HEK293 (cell line): ENCODE results near the gene ATP5ME.

Experiments used
- CTCF ChIP-seq: fragments of 450-650 bp; formaldehyde crosslinking; IDR thresholded peaks from 2 replicates; pipeline ENCODE4 v1.5.1; 2016; ENCODE audit warnings: missing biosample characterization, missing genetic modification characterization
- ELK4 ChIP-seq: IDR thresholded peaks from 2 replicates; pipeline ENCODE4 v1.6.1; 2011; ENCODE audit warnings: mild to moderate bottlenecking, low read depth, low read length, borderline replicate concordance
- GLI4 ChIP-seq: fragments of 450-650 bp; formaldehyde crosslinking; IDR thresholded peaks from 2 replicates; pipeline ENCODE4 v1.5.1; 2016; ENCODE audit warnings: missing biosample characterization, missing genetic modification characterization
- SP2 ChIP-seq: fragments of 450-650 bp; formaldehyde crosslinking; IDR thresholded peaks from 2 replicates; pipeline ENCODE4 v1.5.1; 2016; ENCODE audit warnings: missing biosample characterization, missing genetic modification characterization
- ZBTB1 ChIP-seq: fragments of 450-650 bp; formaldehyde crosslinking; IDR thresholded peaks from 2 replicates; pipeline ENCODE4 v1.5.1; 2016; ENCODE audit warnings: missing biosample characterization, missing genetic modification characterization
- ZBTB17 ChIP-seq: fragments of 450-650 bp; formaldehyde crosslinking; IDR thresholded peaks from 2 replicates; pipeline ENCODE4 v1.5.1; 2016; ENCODE audit warnings: missing biosample characterization, missing genetic modification characterization
- ZBTB20 ChIP-seq: fragments of 450-650 bp; formaldehyde crosslinking; IDR thresholded peaks from 2 replicates; pipeline ENCODE4 v1.5.1; 2016; ENCODE audit warnings: missing biosample characterization, missing genetic modification characterization
- ZBTB8A ChIP-seq: fragments of 450-650 bp; formaldehyde crosslinking; IDR thresholded peaks from 2 replicates; pipeline ENCODE4 v1.5.1; 2016; ENCODE audit warnings: missing biosample characterization, missing genetic modification characterization
- ZNF157 ChIP-seq: fragments of 450-650 bp; formaldehyde crosslinking; IDR thresholded peaks from 2 replicates; pipeline ENCODE4 v1.5.1; 2016; ENCODE audit warnings: missing biosample characterization, missing genetic modification characterization
- ZNF16 ChIP-seq: fragments of 450-650 bp; formaldehyde crosslinking; IDR thresholded peaks from 2 replicates; pipeline ENCODE4 v1.5.1; 2016; ENCODE audit warnings: low read depth, missing biosample characterization, missing genetic modification characterization
- ZNF513 ChIP-seq: fragments of 450-650 bp; IDR thresholded peaks from 2 replicates; pipeline ENCODE4 v1.5.1; 2018; ENCODE audit warnings: missing biosample characterization, missing genetic modification characterization
- ZNF600 ChIP-seq: fragments of 450-650 bp; formaldehyde crosslinking; IDR thresholded peaks from 2 replicates; pipeline ENCODE4 v1.5.1; 2016; ENCODE audit warnings: missing biosample characterization, missing genetic modification characterization

- TF ChIP-seq ZNF16 (no peak), CTCF (tag by site-specific recombination) (no peak), ZBTB8A (no peak), ZNF157 (no peak), GLI4 (tag by site-specific recombination) (no peak), ZNF513 (no peak), SP2 (tag by site-specific recombination) (no peak), ELK4 (no peak), ZNF600 (tag by site-specific recombination) (no peak), ZBTB17 (tag by site-specific recombination) (no peak), ZBTB1 (tag by site-specific recombination) (no peak), ZBTB20 (tag by site-specific recombination) (no peak)
Measured at GRCh38 chr4:665751-666435, 8.2 kb downstream of the ATP5ME start.
